ENCODE measurements around the gene DAP.

Gene DAP

GRCh38 chr5:10636363-10637142 is 124.5 kb downstream of the DAP start:
- no peak for TF ChIP-seq CTCF (conservative IDR thresholded peaks at IDR 0.05; ENCODE audit: low read depth, low read length)
- no peak overlapping the region for H3K4me3 ChIP-seq (ENCODE audit: low read length)
- DNase-seq (ENCODE audit: low read depth) = no peak

GRCh38 chr5:10635867-10636350 is 125.1 kb downstream of the DAP start:
- no peak for DNase-seq (ENCODE audit: low read depth)
- no peak overlapping the region for H3K4me3 ChIP-seq (ENCODE audit: low read length)
- TF ChIP-seq CTCF (conservative IDR thresholded peaks at IDR 0.05; ENCODE audit: low read depth, low read length) = no peak

GRCh38 chr5:10635257-10635866 is 125.7 kb downstream of the DAP start:
- no peak for TF ChIP-seq CTCF (conservative IDR thresholded peaks at IDR 0.05; ENCODE audit: low read depth, low read length)
- no peak for DNase-seq (ENCODE audit: low read depth)
- no peak overlapping the region for H3K4me3 ChIP-seq (ENCODE audit: low read length)

- TF ChIP-seq CTCF (conservative IDR thresholded peaks at IDR 0.05; ENCODE audit: low read depth, low read length) = no peak
- H3K4me3 ChIP-seq (ENCODE audit: low read length) = no peak overlapping the region
- DNase-seq (ENCODE audit: low read depth) = no peak
Measured at GRCh38 chr5:10634562-10634961, 126.5 kb downstream of the DAP start.

GRCh38 chr5:10634050-10634449 is 127.0 kb downstream of the DAP start:
- no peak overlapping the region for H3K4me3 ChIP-seq (ENCODE audit: low read length)
- no peak for DNase-seq (ENCODE audit: low read depth)
- TF ChIP-seq CTCF (conservative IDR thresholded peaks at IDR 0.05; ENCODE audit: low read depth, low read length) = no peak

- TF ChIP-seq CTCF (conservative IDR thresholded peaks at IDR 0.05; ENCODE audit: low read depth, low read length) = no peak
- no peak overlapping the region for H3K4me3 ChIP-seq (ENCODE audit: low read length)
- DNase-seq (ENCODE audit: low read depth) = no peak
Measured at GRCh38 chr5:10633271-10634049, 127.6 kb downstream of the DAP start.

Measured in retinal pigment epithelial cell (primary cell).